ENCODE measurements around the gene TOR4A.

DNA sequence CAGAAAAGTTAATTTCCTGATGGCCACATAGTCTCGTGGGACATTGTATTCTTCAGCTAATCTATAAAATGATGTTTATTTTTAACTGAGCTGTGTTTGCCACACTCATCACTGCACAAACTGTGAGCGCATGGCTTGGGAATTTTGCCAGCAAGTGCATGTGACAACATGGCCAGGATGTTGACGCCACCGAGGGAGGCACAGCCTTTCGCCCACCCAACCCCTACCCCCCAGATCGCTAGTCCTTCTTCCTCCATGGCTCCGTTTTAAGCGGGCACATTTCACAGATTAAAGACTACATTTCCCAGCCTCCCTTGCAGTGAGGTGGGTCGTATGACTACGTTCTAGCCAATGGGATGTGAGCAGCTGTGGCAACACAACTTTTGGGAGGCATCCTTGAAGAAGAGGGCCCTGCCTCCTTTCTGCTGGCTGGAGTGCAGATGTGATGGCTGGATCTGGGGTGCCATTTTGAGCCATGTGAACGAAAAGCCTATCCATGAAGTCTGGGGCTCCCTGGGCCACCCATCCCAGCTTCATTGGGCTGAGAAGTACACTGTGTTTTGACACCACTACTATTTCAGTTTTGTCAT, 16.7 kb downstream of the TOR4A start:
- TF ChIP-seq, protein P1, sequence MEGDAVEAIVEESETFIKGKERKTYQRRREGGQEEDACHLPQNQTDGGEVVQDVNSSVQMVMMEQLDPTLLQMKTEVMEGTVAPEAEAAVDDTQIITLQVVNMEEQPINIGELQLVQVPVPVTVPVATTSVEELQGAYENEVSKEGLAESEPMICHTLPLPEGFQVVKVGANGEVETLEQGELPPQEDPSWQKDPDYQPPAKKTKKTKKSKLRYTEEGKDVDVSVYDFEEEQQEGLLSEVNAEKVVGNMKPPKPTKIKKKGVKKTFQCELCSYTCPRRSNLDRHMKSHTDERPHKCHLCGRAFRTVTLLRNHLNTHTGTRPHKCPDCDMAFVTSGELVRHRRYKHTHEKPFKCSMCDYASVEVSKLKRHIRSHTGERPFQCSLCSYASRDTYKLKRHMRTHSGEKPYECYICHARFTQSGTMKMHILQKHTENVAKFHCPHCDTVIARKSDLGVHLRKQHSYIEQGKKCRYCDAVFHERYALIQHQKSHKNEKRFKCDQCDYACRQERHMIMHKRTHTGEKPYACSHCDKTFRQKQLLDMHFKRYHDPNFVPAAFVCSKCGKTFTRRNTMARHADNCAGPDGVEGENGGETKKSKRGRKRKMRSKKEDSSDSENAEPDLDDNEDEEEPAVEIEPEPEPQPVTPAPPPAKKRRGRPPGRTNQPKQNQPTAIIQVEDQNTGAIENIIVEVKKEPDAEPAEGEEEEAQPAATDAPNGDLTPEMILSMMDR (IDR thresholded peaks at IDR 0.05): no peak
- TF ChIP-seq EZH2 (IDR thresholded peaks at IDR 0.05; ENCODE audit: borderline replicate concordance, insufficient read depth, low read depth, low read length, poor library complexity, severe bottlenecking): no peak

All from B cell (primary cell).